Suprapubic skin (tissue), 4 donors: ENCODE results near the gene FBXO42.

Experiments used
- CTCF ChIP-seq, 2 donors: fragments of 200-600 bp in 1 of 2; fragments of 450-650 bp in 1 of 2; sonication (generic) in 1 of 2; IDR thresholded peaks; one replicate each; pipeline ENCODE4 v1.5.1; 2016 to 2019; ENCODE audit warnings: antibody characterized with exemption in 2 of 2, mild to moderate bottlenecking in 1 of 2, moderate library complexity in 1 of 2
- EP300 ChIP-seq: sonication (generic); formaldehyde crosslinking; IDR thresholded peaks from one replicate; pipeline ENCODE4 v1.6.1; 2017; ENCODE audit warnings: antibody characterized with exemption
- POLR2A ChIP-seq, 2 donors: fragments of 450-650 bp; IDR thresholded peaks; one replicate each; pipeline ENCODE4 v1.6.1; 2017; ENCODE audit warnings: antibody characterized with exemption in 2 of 2, mild to moderate bottlenecking in 2 of 2, moderate library complexity in 2 of 2
- POLR2AphosphoS5 ChIP-seq, 3 donors: sonication (generic); formaldehyde crosslinking; IDR thresholded peaks; one replicate each; pipeline ENCODE4 v1.6.1; 2017; ENCODE audit warnings: antibody characterized with exemption in 3 of 3

GRCh38 chr1:16367968-16368890 lies 15.9 kb upstream of the FBXO42 start:
- TF ChIP-seq POLR2A (IDR thresholded peaks at IDR 0.05) (no peak), POLR2AphosphoS5 (IDR thresholded peaks at IDR 0.05) (no peak), CTCF (IDR thresholded peaks at IDR 0.05) (no peak), EP300 (no peak)
